Mononuclear cell (primary cell): ENCODE results near the gene FJX1. TPM values are rescaled to one million over a fixed set of nuclear protein-coding genes. Genes with fewer than 3 reads are reported as not detected.

ENCODE experiments used
- H3K27me3 ChIP-seq: 2 replicates; pipeline ENCODE4 v1.6.0; 2011; ENCODE audit warnings: low read length, control low read depth; ENCODE audit not compliant: insufficient read depth
- H3K4me1 ChIP-seq: 2 replicates; pipeline ENCODE4 v1.5.1; 2011; ENCODE audit warnings: mild to moderate bottlenecking, low read length, control low read depth; ENCODE audit not compliant: insufficient read depth
- H3K4me3 ChIP-seq: 2 replicates; pipeline ENCODE4 v1.5.1; 2011; ENCODE audit warnings: mild to moderate bottlenecking, low read length, moderate library complexity
- H3K9me3 ChIP-seq: 2 replicates; pipeline ENCODE4 v1.5.1; 2011; ENCODE audit warnings: low read depth, mild to moderate bottlenecking, control low read depth, low read length
- total RNA-seq: library from RNA; depleted of rRNA; stranded (reverse); fragments of >200 nt; gene quantifications from one replicate; pipeline ENCODE4 v1.2.3, GENCODE V29; 2012

FJX1 gene
- total RNA-seq, 1 donor: not detected

DNA sequence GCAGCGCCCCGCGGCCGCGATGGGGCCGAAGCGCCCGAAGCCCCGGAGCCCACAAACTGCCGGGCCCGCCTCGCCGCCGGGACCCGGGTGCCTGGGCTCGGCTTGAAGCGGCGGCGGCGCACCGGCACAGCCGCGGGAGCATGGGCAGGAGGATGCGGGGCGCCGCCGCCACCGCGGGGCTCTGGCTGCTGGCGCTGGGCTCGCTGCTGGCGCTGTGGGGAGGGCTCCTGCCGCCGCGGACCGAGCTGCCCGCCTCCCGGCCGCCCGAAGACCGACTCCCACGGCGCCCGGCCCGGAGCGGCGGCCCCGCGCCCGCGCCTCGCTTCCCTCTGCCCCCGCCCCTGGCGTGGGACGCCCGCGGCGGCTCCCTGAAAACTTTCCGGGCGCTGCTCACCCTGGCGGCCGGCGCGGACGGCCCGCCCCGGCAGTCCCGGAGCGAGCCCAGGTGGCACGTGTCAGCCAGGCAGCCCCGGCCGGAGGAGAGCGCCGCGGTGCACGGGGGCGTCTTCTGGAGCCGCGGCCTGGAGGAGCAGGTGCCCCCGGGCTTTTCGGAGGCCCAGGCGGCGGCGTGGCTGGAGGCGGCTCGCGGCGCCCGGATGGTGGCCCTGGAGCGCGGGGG is 346 bp downstream of the FJX1 start:
- Histone ChIP-seq H3K27me3 (peaks cover 82% of the 10 kb centered on the region), H3K4me1 (peaks cover 24% of the 10 kb centered on the region), H3K4me3 (peak overlapping the region; percentile 13), H3K9me3 (no peaks in the 10 kb centered on the region)

GRCh38 chr11:35619116-35619854 is 1.0 kb downstream of the FJX1 start:
- Histone ChIP-seq H3K27me3 (peaks cover 85% of the 10 kb centered on the region), H3K4me3 (no peak overlapping the region)

DNA sequence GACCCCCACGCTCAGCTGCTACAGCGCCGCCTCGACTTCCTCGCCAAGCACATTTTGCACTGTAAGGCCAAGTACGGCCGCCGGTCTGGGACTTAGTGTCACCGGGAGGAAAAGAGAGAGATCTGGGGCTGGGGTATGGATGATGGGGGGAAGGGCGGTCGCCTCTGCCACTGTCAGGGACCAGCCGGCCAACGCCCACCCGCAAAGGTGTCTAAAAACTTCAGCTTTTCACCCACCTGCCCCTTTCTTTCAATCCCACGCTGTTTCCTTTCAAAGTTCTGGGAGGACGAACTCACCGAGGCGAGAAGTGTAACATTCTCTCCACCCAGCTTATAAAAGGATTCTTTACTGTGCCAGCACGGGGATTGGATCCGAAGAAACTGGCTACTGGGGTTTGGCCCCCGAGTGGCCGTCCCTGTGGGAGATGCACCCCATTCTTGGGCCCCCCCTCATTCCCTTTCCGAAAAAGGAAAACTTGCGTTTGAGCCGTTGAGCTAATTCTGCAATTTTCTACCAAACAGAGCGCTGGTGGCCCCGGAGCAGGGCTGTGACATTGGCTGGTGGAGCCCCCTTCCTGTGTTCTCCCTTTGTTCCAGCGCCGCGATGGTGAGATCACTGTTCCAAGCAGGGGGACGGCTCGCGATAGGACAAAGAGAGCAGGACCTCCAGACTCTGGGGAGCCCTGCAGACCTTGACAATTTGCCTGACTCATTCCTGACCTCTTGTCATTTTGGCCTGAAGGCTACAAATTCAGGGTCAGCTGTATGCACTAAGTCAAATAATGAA is 1.8 kb downstream of the FJX1 start:
- no peaks in the 10 kb centered on the region for H3K9me3 ChIP-seq
- H3K4me1 ChIP-seq: peaks cover 24% of the 10 kb centered on the region
- H3K4me3 ChIP-seq: no peak overlapping the region
- H3K27me3 ChIP-seq: peaks cover 82% of the 10 kb centered on the region

More at GRCh38 chr11:35619116-35619854, 1.0 kb downstream of the FJX1 start:
- Histone ChIP-seq H3K9me3 (no peaks in the 10 kb centered on the region), H3K4me1 (peaks cover 24% of the 10 kb centered on the region)

GRCh38 chr11:35620795-35621194 is 2.5 kb downstream of the FJX1 start:
- Histone ChIP-seq H3K9me3 (no peaks in the 10 kb centered on the region), H3K4me3 (no peak overlapping the region), H3K27me3 (peaks cover 75% of the 10 kb centered on the region), H3K4me1 (peaks cover 24% of the 10 kb centered on the region)

DNA sequence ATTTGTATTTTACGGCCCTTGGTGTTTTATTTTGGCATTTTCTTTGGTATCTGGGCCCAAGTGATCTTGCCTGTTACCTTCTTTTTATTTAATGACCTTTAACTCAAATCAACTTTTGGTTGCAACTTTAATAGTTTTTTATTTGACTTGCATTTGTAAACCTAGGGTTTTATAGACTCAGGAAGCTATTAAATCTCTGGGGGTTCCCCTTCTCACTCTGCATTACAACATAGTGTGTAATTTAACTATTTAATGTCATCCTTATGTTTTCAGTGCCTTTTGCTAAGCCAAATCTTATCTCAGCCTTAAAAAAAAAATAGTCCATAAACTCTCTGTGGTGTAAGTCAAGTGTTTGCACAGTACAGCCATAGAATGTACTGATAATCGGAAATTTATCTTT is 3.4 kb downstream of the FJX1 start:
- Histone ChIP-seq H3K4me3 (no peak overlapping the region), H3K4me1 (peaks cover 24% of the 10 kb centered on the region), H3K27me3 (peaks cover 77% of the 10 kb centered on the region), H3K9me3 (no peaks in the 10 kb centered on the region)

DNA sequence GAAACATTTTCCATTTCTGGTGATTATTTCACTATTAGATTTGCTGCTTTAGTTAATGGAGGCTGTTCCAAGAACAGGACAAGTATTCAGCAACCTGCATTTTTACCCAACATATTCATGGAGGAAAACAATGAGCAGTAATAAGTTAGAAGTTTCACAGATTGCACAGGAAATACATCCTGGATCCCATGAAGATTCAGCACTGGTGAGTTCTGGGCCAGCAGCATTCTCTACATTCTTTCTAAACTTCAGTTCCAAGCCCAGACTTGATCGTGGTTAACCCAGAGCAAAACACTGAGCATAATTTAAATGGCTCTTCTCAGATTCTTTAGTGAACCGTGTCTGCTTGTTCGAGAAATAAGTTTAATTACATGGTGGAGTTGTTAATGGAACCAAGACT is 3.8 kb downstream of the FJX1 start:
- H3K9me3 ChIP-seq: no peaks in the 10 kb centered on the region
- peaks cover 76% of the 10 kb centered on the region for H3K27me3 ChIP-seq
- H3K4me1 ChIP-seq: peaks cover 24% of the 10 kb centered on the region
- no peak overlapping the region for H3K4me3 ChIP-seq

DNA sequence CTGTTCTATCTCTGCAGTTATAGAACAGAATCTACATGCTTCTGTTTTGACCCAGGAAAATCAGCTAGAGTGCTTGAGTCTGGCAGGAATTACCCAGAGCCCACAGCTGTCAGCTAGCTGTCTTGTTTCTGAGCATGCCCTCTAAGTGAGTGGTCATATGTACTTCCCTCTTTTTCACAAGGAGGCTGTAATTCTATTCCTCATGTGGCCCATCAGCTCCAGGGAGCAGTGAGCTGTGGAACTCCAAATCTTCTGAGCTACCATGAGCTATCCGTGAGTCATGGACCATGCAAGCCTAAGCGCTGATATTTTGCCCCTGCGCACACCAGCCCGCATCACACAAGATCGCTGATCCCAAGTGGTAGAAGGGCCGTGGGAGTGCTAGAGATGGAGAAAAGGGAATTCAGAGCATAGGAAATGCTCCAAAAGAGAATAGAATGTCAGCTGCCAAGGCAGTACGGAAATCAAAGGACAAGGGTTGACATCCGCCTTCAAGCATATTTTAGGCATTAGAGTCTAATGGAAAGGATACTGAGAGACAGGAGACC is 5.4 kb downstream of the FJX1 start:
- H3K27me3 ChIP-seq: peaks cover 78% of the 10 kb centered on the region
- H3K4me3 ChIP-seq: no peak overlapping the region
- H3K9me3 ChIP-seq: no peaks in the 10 kb centered on the region
- H3K4me1 ChIP-seq: peaks cover 15% of the 10 kb centered on the region

- Histone ChIP-seq H3K9me3 (no peaks in the 10 kb centered on the region), H3K4me1 (peaks cover 10% of the 10 kb centered on the region), H3K4me3 (no peak overlapping the region), H3K27me3 (peaks cover 81% of the 10 kb centered on the region)
These were observed 6.1 kb downstream of the FJX1 start for GRCh38 chr11:35624316-35624715.

- peaks cover 5% of the 10 kb centered on the region for H3K4me1 ChIP-seq
- H3K27me3 ChIP-seq: peaks cover 81% of the 10 kb centered on the region
These were observed 6.5 kb downstream of the FJX1 start for GRCh38 chr11:35624781-35625180.

DNA sequence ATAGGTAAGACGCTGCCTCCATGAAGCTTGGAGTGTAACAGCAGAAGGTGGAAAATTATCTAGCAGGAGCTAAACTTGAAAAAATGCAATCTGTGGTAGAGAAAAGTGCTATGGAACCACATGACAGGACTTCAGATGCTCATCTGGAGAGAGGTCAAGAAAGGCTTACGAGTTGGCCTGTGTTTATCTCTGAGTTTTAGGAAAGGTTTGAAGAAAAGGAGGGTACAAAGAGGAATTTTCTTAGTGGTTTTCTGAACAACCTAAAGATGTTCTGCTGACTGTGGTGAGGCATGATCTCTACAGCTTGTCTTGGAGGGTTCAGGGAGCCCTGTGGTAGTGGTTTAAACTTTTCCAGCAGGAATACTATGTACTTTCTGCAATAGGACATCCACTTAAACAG is 8.2 kb downstream of the FJX1 start:
- H3K4me1 ChIP-seq: no peaks in the 10 kb centered on the region
- no peak overlapping the region for H3K4me3 ChIP-seq
- H3K27me3 ChIP-seq: peaks cover 72% of the 10 kb centered on the region
- H3K9me3 ChIP-seq: no peaks in the 10 kb centered on the region

More at GRCh38 chr11:35624781-35625180, 6.5 kb downstream of the FJX1 start:
- H3K4me3 ChIP-seq: no peak overlapping the region
- H3K9me3 ChIP-seq: no peaks in the 10 kb centered on the region

DNA sequence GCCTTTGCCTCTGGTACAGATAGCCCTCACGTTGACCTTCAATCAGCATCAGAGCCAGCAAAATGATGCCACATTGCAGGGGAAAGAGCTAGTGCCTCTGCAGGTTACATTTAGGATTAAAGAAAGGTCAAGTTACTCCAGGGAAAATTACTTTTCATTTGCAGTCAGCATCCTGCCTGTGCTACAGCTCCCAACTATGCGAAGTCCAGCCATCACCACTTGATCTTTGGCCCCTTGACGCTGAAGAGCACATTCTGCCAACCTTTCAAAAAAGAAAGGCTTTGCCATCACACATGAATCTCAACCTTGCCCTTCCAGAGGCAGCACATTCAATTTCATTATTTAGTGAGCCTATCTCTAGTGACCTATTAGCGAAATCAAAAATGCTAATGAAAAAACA is 11.3 kb downstream of the FJX1 start:
- Histone ChIP-seq H3K4me3 (no peak overlapping the region), H3K9me3 (no peaks in the 10 kb centered on the region), H3K27me3 (peaks cover 46% of the 10 kb centered on the region), H3K4me1 (no peaks in the 10 kb centered on the region)

DNA sequence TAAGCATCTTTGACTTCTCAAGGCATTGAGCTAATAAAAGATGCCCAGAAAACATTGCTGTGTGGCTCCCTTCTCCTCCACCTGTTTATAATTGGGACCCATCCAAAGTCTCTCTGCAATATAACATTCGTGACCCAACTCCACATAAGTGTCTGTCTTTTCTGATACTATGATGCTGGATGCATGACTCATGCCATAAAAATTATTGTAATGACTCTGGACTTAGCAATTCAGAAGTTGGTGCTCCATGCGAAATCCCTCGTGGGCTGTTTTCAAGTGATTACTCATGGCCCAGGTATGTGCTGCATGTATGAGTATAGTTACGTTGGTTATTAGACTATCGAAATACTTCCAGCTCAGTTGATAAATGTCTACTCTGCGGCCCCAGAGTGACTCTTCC is 11.7 kb downstream of the FJX1 start:
- Histone ChIP-seq H3K9me3 (no peaks in the 10 kb centered on the region), H3K27me3 (peaks cover 43% of the 10 kb centered on the region), H3K4me3 (no peak overlapping the region), H3K4me1 (no peaks in the 10 kb centered on the region)

- Histone ChIP-seq H3K9me3 (no peaks in the 10 kb centered on the region), H3K4me3 (no peak overlapping the region), H3K27me3 (peaks cover 33% of the 10 kb centered on the region), H3K4me1 (no peaks in the 10 kb centered on the region)
These were observed 13.6 kb downstream of the FJX1 start for GRCh38 chr11:35631891-35632290.

GRCh38 chr11:35632301-35632700 is 14.0 kb downstream of the FJX1 start:
- Histone ChIP-seq H3K9me3 (no peaks in the 10 kb centered on the region), H3K4me1 (no peaks in the 10 kb centered on the region), H3K27me3 (peaks cover 30% of the 10 kb centered on the region), H3K4me3 (no peak overlapping the region)

DNA sequence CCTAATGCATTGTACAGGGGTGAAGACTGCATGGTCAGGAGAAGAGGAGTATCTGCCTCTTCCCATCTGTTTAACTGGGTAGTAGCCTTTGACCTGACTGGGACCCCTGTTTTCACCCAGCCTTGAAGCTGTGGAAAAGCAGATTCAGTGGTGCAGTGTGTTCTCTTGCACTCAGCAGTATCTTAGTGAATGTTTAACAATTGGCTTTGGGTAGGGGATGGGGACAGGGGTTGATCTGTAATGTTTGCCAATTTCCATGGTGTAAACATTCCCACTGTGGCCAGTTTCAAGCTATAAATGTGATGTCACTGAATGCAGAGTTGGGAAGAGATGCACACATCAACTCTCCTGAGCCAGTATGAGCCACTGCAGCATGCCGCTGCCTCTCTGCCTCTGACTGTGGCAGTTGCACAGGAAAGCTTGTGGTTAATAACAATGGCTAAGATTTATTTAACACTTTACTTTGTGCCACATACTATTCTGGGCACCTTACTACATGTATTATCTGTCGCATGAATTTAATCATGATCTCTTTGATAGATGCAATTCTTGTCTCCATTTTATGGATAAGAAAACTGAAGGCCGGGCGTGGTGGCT is 15.7 kb downstream of the FJX1 start:
- Histone ChIP-seq H3K27me3 (peaks cover 18% of the 10 kb centered on the region), H3K9me3 (no peaks in the 10 kb centered on the region), H3K4me1 (no peaks in the 10 kb centered on the region), H3K4me3 (no peak overlapping the region)
